GM18499 (cell line): ENCODE results near the gene AANAT.

Experiments used
- ATAC-seq: cut with Tn5 transposase; IDR thresholded peaks from one replicate; pipeline ENCODE4 v1.9.1; 2021; ENCODE audit warnings: moderate number of reproducible peaks; ENCODE audit not compliant: insufficient read depth, unreplicated experiment

The AANAT gene

DNA sequence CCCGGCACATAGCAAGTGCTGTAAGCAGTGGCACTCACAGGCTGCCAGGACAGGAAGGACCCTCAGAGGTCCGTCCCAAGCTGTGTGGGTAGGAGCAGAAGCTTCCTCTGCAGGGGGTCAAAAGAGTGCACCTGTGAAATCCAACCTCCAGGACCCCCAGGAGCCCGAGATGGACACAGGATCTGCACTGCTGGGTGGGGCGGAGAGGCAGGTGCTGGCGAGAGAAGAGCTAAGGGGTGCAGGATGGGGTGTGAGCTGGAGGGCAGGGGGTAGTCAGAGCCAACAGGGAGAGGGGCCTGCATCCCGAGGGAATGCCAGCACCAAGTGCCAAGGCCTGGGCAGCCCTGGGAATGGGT is 650 bp upstream of the AANAT start:
- no peak for ATAC-seq

GRCh38 chr17:76467809-76468633 is 618 bp downstream of the AANAT start:
- no peak for ATAC-seq

DNA sequence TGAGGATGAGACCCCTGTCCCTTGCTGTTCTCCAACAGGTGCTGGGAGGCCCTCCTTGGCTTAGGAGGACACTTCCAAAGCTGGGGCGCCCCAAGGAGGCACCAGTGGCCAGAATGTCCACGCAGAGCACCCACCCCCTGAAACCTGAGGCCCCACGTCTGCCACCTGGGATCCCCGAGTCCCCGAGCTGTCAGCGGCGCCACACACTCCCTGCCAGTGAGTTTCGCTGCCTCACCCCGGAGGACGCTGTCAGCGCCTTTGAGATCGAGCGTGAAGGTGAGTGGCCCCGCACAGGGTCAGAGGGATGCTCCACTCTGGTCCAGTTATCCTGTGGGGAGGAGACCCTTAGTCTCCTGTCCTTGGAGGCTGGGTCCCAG is 1.2 kb downstream of the AANAT start:
- ATAC-seq, result no peak

DNA sequence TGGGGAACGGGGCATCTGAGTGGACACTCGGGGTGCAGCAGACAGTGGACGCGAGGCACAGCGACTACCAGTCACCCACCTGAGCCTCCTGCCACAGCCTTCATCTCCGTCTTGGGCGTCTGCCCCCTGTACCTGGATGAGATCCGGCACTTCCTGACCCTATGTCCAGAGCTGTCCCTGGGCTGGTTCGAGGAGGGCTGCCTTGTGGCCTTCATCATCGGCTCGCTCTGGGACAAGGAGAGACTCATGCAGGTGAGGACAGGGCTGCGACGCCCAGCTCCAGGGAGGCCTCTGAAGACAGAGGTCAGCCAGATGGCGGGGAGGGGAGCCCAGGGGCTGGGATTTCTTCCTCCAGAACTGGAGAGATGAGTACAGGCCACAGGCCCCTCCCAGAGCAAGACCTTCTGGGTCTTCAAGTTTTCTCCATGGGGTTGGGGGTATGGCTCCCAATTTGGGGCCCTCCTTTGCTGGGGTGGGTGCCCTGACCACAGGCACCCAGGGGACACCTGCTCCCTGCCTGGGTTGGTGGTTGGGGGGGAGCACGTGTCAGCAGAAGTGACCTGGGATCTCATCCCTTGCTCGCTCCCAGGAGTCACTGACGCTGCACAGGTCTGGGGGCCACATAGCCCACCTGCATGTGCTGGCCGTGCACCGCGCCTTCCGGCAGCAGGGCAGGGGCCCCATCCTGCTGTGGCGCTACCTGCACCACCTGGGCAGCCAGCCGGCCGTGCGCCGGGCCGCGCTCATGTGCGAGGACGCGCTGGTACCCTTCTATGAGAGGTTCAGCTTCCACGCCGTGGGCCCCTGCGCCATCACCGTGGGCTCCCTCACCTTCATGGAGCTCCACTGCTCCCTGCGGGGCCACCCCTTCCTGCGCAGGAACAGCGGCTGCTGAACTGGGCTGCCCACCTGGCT is 1.9 kb downstream of the AANAT start:
- no peak for ATAC-seq

- no peak for ATAC-seq
These were observed 2.8 kb downstream of the AANAT start for GRCh38 chr17:76469991-76470739.

DNA sequence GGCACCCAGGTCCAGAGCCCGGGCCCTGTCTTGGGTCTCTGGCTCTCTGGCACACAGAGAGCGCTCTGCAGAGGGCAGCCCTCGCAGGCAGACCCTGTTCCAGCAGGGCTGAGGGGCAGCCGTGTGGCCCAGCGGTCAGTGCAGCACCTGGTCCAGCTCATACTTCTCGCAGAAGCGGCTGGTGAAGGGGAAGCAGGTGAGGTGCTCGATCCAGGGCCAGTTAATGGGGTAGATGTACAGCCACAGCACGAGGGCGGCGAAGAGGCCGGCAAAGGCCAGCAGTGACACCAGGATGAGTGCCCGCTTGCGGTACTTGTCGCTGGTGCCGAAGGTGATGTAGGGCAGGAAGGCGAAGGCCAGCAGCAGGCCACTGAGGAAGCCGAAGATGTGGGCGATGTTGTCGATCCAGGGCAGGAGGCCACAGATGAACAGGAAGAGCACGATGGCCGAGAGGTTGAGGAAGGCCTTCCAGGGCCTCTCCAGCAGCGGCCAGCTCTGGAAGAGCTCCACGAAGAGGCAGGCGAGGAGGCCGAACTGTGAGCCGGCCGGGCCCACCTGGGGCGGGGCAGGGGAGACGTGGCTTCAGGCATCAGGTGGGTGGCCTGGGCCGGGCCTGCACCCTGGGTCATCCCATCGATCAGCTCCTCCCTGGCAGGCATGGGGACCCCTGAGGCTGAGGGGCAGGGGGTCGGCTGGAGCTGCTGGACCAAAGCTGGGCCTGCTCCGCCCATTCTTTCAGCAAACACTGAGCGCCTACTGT is 4.3 kb downstream of the AANAT start:
- ATAC-seq, result no peak

- ATAC-seq, result no peak
These were observed 4.8 kb downstream of the AANAT start for GRCh38 chr17:76472258-76472645.

GRCh38 chr17:76472726-76473125 is 5.3 kb downstream of the AANAT start:
- no peak for ATAC-seq

GRCh38 chr17:76473541-76473985 is 6.2 kb downstream of the AANAT start:
- no peak for ATAC-seq

- no peak for ATAC-seq
These were observed 6.8 kb downstream of the AANAT start for GRCh38 chr17:76474238-76474637.

- no peak for ATAC-seq
These were observed 7.5 kb downstream of the AANAT start for GRCh38 chr17:76474894-76475293.

DNA sequence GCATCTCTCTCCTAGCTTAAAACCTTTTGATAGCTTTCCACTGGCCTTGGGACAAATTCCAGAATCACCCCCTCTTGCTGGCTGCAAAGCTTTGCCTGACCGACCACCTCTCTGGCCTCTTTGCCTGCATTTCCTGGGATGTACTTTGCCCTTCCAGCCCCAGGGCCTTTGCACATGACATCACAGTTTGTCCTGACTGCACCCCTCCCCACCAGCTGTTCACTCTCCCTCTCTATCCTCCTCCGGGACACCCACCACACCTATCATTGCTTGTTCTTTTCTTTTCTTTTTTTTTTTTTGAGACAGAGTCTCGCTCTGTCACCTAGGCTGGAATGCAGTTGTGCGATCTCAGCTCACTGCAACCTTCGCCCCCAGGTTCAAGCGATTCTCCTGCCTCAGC is 7.9 kb downstream of the AANAT start:
- no peak for ATAC-seq

GRCh38 chr17:76476736-76477135 is 9.3 kb downstream of the AANAT start:
- ATAC-seq, result no peak

- ATAC-seq, result no peak
These were observed 10.2 kb downstream of the AANAT start for GRCh38 chr17:76477576-76477975.

- ATAC-seq, result no peak
These were observed 10.7 kb downstream of the AANAT start for GRCh38 chr17:76478097-76478496.

- ATAC-seq, result no peak
These were observed 11.5 kb downstream of the AANAT start for GRCh38 chr17:76478730-76479514.

DNA sequence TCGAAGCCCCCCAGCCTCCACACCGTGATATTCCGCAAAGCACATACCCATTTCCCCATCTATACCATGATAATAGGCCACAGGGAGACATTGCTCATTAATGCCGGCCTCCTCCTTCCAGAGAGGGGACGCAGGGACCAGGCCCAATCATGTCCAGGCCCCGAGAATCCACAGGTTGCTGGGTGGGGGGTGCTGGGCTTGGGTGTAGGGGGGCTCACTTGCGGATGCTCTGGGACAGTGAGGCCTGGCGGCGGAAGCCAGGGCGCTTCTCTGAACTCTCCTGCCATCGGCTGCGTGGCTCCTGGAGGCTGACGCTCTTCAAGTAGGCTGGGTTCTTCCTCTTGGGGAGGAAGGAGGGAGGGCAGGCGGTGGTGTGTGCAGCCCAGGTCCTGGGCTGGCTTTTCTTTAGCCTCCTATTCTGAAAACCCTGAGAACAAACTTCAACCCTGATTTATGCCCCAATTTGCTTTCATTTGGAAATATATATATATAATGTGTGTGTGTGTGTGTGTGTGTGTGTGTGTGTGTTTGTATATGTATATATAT is 12.2 kb downstream of the AANAT start:
- ATAC-seq, result no peak

DNA sequence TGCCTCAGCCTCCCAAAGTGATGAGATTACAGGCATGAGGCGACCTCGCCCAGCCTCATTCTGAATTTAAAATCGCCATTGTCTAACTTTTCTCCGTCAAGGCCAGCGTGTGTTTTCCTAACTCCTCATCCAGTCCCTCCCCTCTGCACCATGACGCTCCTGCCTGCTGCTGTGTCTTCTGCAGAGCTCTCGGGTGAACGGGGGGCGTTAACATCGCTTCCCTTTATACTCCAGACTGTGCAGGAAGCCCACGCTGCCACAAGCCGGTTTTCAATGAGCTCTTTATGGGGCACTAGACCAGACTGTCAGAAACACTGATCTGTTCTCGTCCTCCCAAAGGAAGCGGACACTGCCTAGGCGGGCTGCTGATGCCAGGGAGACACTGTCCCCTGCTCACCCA is 13.2 kb downstream of the AANAT start:
- ATAC-seq, result no peak

DNA sequence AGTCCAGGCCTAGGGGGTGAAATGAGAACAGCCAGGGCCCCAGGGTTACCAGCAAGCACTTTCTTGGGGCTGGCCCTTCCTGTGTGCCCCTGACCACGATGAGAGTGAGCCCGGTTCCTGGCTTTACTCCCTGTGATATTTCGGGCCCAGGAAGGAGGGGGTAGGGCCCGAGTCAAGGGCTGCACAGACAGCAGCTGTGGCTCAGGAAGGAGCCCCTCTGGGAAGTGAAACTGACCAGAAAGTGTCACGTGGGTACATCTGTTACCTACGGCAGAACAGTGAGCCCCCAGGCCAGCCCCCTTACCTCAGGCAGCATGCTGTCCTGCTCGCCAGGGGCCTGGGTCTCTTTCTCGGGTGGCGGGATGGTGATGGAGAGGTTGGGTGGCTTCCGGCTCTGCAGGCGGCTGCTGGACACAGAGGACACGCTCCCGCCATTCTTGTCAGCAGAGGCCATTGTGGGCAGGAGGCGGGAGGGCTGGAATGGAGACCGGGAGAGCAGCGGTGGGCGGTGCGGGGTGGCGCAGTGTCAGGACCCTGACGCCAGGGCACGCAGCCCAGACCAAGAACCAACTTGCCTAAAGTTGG is 13.8 kb downstream of the AANAT start:
- ATAC-seq, result no peak
